ENCODE data around the gene CXCL10.
"Not testable (repeated sequence)": the region's sequence is repeated elsewhere in the genome, so short reads cannot be mapped to it uniquely, and the experiment has no call there.

Gene CXCL10

GRCh38 chr4:76023389-76023788, at the start of gene CXCL10:
TSS of gene CXCL10 (minus strand) at chr4:76023497. CDS start at chr4:76023431, 66 bp downstream.
- in situ Hi-C loops (cut with MboI; ENCODE audit: low sequenced_read_pairs) = no loop called here

GRCh38 chr4:76072760-76073159, 49.5 kb upstream of the CXCL10 start:
- in situ Hi-C loops (cut with MboI; ENCODE audit: low sequenced_read_pairs) = no loop called here

GRCh38 chr4:76067652-76068286, 44.5 kb upstream of the CXCL10 start:
- in situ Hi-C loops (cut with MboI; ENCODE audit: low sequenced_read_pairs) = no loop called here

GRCh38 chr4:76066546-76066945, 43.2 kb upstream of the CXCL10 start:
- in situ Hi-C loops (cut with MboI; ENCODE audit: low sequenced_read_pairs) = no loop called here

- in situ Hi-C loops (cut with MboI; ENCODE audit: low sequenced_read_pairs) = no loop called here
These were observed 38.7 kb upstream of the CXCL10 start for GRCh38 chr4:76061982-76062381.

GRCh38 chr4:76061421-76061820, 38.1 kb upstream of the CXCL10 start:
- in situ Hi-C loops (cut with MboI; ENCODE audit: low sequenced_read_pairs) = no loop called here

GRCh38 chr4:76060506-76060905, 37.2 kb upstream of the CXCL10 start:
- in situ Hi-C loops (cut with MboI; ENCODE audit: low sequenced_read_pairs) = no loop called here

- in situ Hi-C loops (cut with MboI; ENCODE audit: low sequenced_read_pairs) = no loop called here
These were observed 36.5 kb upstream of the CXCL10 start for GRCh38 chr4:76059750-76060149.

GRCh38 chr4:76058888-76059426, 35.7 kb upstream of the CXCL10 start:
- in situ Hi-C loops (cut with MboI; ENCODE audit: low sequenced_read_pairs) = no loop called here

- in situ Hi-C loops (cut with MboI; ENCODE audit: low sequenced_read_pairs) = no loop called here
These were observed 35.0 kb upstream of the CXCL10 start for GRCh38 chr4:76058302-76058701.

- in situ Hi-C loops (cut with MboI; ENCODE audit: low sequenced_read_pairs) = no loop called here
These were observed 32.1 kb upstream of the CXCL10 start for GRCh38 chr4:76055421-76055820.

GRCh38 chr4:76055016-76055415, 31.7 kb upstream of the CXCL10 start:
- in situ Hi-C loops (cut with MboI; ENCODE audit: low sequenced_read_pairs) = no loop called here

- in situ Hi-C loops (cut with MboI; ENCODE audit: low sequenced_read_pairs) = no loop called here
These were observed 30.4 kb upstream of the CXCL10 start for GRCh38 chr4:76053730-76054129.

GRCh38 chr4:76050560-76051050, 27.3 kb upstream of the CXCL10 start:
- in situ Hi-C loops (cut with MboI; ENCODE audit: low sequenced_read_pairs) = not testable (repeated sequence)

- in situ Hi-C loops (cut with MboI; ENCODE audit: low sequenced_read_pairs) = not testable (repeated sequence)
These were observed 26.6 kb upstream of the CXCL10 start for GRCh38 chr4:76049860-76050416.

- in situ Hi-C loops (cut with MboI; ENCODE audit: low sequenced_read_pairs) = not testable (repeated sequence)
These were observed 21.4 kb upstream of the CXCL10 start for GRCh38 chr4:76044686-76045085.

GRCh38 chr4:76043306-76043705, 20.0 kb upstream of the CXCL10 start:
- in situ Hi-C loops (cut with MboI; ENCODE audit: low sequenced_read_pairs) = not testable (repeated sequence)

- in situ Hi-C loops (cut with MboI; ENCODE audit: low sequenced_read_pairs) = not testable (repeated sequence)
These were observed 19.1 kb upstream of the CXCL10 start for GRCh38 chr4:76042241-76042998.

- in situ Hi-C loops (cut with MboI; ENCODE audit: low sequenced_read_pairs) = no loop called here
These were observed 13.6 kb upstream of the CXCL10 start for GRCh38 chr4:76036855-76037254.

- in situ Hi-C loops (cut with MboI; ENCODE audit: low sequenced_read_pairs) = no loop called here
These were observed 12.6 kb upstream of the CXCL10 start, which contains the start of gene CXCL11 for GRCh38 chr4:76035799-76036380. TSS of gene CXCL11 (minus strand) at chr4:76036070. CDS start at chr4:76035987, 83 bp downstream.

- in situ Hi-C loops (cut with MboI; ENCODE audit: low sequenced_read_pairs) = no loop called here
These were observed 11.8 kb upstream of the CXCL10 start for GRCh38 chr4:76035141-76035540.

All from HL-60/S4 (cell line).